ENCODE data around the gene CHCHD5.

- TF ChIP-seq CTCF (conservative IDR thresholded peaks at IDR 0.05; ENCODE audit: low read depth, low read length) (no peak), EZH2 (IDR thresholded peaks at IDR 0.05; ENCODE audit: borderline replicate concordance, low read depth, low read length, poor library complexity, severe bottlenecking) (no peak)
Observed at GRCh38 chr2:112548980-112549379, 35.4 kb upstream of the CHCHD5 start.
